ENCODE results near the gene UST.

DNA sequence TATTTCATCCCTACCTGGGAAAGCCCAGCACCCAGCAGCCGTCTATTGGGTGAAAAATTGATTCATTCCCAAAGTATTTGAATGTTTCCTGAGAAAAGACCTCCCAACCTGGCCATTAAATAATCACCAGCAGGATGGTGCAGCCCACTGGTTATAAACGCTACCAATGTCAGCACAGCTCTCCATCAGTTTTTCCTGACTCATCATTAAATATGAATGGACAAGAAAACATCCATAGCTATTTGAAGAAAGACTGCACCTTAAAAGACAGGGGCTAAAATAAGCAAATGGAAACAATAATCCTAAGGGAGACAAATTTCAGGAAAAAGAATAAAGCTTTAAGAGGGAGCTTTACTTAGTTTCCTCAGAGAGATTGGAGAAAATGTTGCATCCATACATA lies 261.9 kb downstream of the UST start:
- TF ChIP-seq, protein P1, sequence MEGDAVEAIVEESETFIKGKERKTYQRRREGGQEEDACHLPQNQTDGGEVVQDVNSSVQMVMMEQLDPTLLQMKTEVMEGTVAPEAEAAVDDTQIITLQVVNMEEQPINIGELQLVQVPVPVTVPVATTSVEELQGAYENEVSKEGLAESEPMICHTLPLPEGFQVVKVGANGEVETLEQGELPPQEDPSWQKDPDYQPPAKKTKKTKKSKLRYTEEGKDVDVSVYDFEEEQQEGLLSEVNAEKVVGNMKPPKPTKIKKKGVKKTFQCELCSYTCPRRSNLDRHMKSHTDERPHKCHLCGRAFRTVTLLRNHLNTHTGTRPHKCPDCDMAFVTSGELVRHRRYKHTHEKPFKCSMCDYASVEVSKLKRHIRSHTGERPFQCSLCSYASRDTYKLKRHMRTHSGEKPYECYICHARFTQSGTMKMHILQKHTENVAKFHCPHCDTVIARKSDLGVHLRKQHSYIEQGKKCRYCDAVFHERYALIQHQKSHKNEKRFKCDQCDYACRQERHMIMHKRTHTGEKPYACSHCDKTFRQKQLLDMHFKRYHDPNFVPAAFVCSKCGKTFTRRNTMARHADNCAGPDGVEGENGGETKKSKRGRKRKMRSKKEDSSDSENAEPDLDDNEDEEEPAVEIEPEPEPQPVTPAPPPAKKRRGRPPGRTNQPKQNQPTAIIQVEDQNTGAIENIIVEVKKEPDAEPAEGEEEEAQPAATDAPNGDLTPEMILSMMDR (IDR thresholded peaks at IDR 0.05; ENCODE audit: insufficient read depth, low read length, poor library complexity, severe bottlenecking), result no peak
- TF ChIP-seq EZH2phosphoT487 (conservative IDR thresholded peaks at IDR 0.05; ENCODE audit: low read length), result no peak

Measured in SU-DHL-6 (cell line).